Karpas-422 (cell line): Measurements from ENCODE around the gene CYLD. TPM values are rescaled to one million over a fixed set of nuclear protein-coding genes. Genes with fewer than 3 reads are reported as not detected.

Experiments used
- DNase-seq: peaks from one replicate; pipeline ENCODE4 v3.0.0-alpha.2; 2015
- H2AFZ ChIP-seq: fragments of 200-600 bp; sonication (generic); 2 replicates; pipeline ENCODE4 v1.6.1; 2014; ENCODE audit warnings: antibody characterized with exemption, low read length, mixed read lengths
- H3K27ac ChIP-seq: fragments of 200-600 bp; sonication (generic); 2 replicates; pipeline ENCODE4 v1.5.1; 2014; ENCODE audit warnings: mild to moderate bottlenecking, low read length, moderate library complexity
- H3K27me3 ChIP-seq: fragments of 200-600 bp; sonication (generic); 2 replicates; pipeline ENCODE4 v1.6.1; 2014; ENCODE audit warnings: low read length, mixed read lengths
- H3K36me3 ChIP-seq: fragments of 200-600 bp; sonication (generic); 2 replicates; pipeline ENCODE4 v1.6.1; 2014; ENCODE audit warnings: low read length, mixed read lengths; ENCODE audit not compliant: insufficient read depth
- H3K4me1 ChIP-seq: fragments of 200-600 bp; sonication (generic); 2 replicates; pipeline ENCODE4 v1.6.1; 2014; ENCODE audit warnings: mild to moderate bottlenecking, low read length, mixed read lengths
- H3K4me2 ChIP-seq: fragments of 200-600 bp; sonication (generic); 2 replicates; pipeline ENCODE4 v1.6.1; 2014; ENCODE audit warnings: low read length, low read depth, mild to moderate bottlenecking; ENCODE audit not compliant: poor library complexity, severe bottlenecking
- H3K4me3 ChIP-seq: fragments of 200-600 bp; sonication (generic); 2 replicates; pipeline ENCODE4 v1.5.1; 2014; ENCODE audit warnings: mild to moderate bottlenecking, antibody characterized with exemption, low read length, mixed read lengths
- H3K79me2 ChIP-seq: fragments of 200-600 bp; sonication (generic); 2 replicates; pipeline ENCODE4 v1.6.1; 2014; ENCODE audit warnings: mild to moderate bottlenecking, low read length, mixed read lengths
- H3K9ac ChIP-seq: fragments of 200-600 bp; sonication (generic); 2 replicates; pipeline ENCODE4 v1.6.0; 2014; ENCODE audit warnings: low read length
- H3K9me2 ChIP-seq: fragments of 200-600 bp; sonication (generic), shearing (Covaris generic); replicated peaks from 2 replicates; pipeline ENCODE4 v1.6.0; 2014; ENCODE audit warnings: mild to moderate bottlenecking, low read length, moderate library complexity; ENCODE audit not compliant: insufficient read depth
- H3K9me3 ChIP-seq: fragments of 300-700, 200-600 bp; sonication (generic); 2 replicates; pipeline ENCODE4 v1.6.1; 2014; ENCODE audit warnings: low read length, mixed read lengths
- H4K20me1 ChIP-seq: fragments of 200-600 bp; sonication (generic); 2 replicates; pipeline ENCODE4 v1.6.1; 2014; ENCODE audit warnings: mild to moderate bottlenecking, antibody characterized with exemption, low read length, low read depth; ENCODE audit not compliant: insufficient read depth
- total RNA-seq: library from RNA; depleted of rRNA; stranded (reverse); fragments of >200 nt; shearing (Covaris generic); gene quantifications from 2 replicates; pipeline ENCODE4 v1.2.3, GENCODE V29; 2014; ENCODE audit warnings: low replicate concordance

CYLD gene
- total RNA-seq, 1 experiment from 2014 or later = 44.4 TPM

- H3K9me2 ChIP-seq = no peaks in the 10 kb centered on the region
- no peak for DNase-seq
- no peak overlapping the region for H3K9ac ChIP-seq
- H4K20me1 ChIP-seq = no peaks in the 10 kb centered on the region
- no peaks in the 10 kb centered on the region for H3K36me3 ChIP-seq
- H3K27ac ChIP-seq = no peak overlapping the region
- H3K9me3 ChIP-seq = no peaks in the 10 kb centered on the region
- H3K4me3 ChIP-seq = no peak overlapping the region
- H3K79me2 ChIP-seq = no peaks in the 10 kb centered on the region
- peaks cover 5% of the 10 kb centered on the region for H3K4me1 ChIP-seq
- no peak overlapping the region for H2AFZ ChIP-seq
- H3K27me3 ChIP-seq = no peaks in the 10 kb centered on the region
- no peak overlapping the region for H3K4me2 ChIP-seq
Observed at GRCh38 chr16:50822671-50823070, 80.8 kb downstream of the CYLD start.

GRCh38 chr16:50826797-50827316, 85.0 kb downstream of the CYLD start:
- H4K20me1 ChIP-seq = no peaks in the 10 kb centered on the region
- H3K27me3 ChIP-seq = no peaks in the 10 kb centered on the region
- H3K79me2 ChIP-seq = no peaks in the 10 kb centered on the region
- H2AFZ ChIP-seq = no peak overlapping the region
- H3K9ac ChIP-seq = no peak overlapping the region
- DNase-seq = no peak
- H3K4me2 ChIP-seq = no peak overlapping the region
- H3K4me3 ChIP-seq = no peak overlapping the region
- H3K36me3 ChIP-seq = no peaks in the 10 kb centered on the region
- H3K27ac ChIP-seq = no peak overlapping the region
- no peaks in the 10 kb centered on the region for H3K9me3 ChIP-seq
- H3K9me2 ChIP-seq = no peaks in the 10 kb centered on the region
- peaks cover 5% of the 10 kb centered on the region for H3K4me1 ChIP-seq

- Histone ChIP-seq H3K9me2 (no peaks in the 10 kb centered on the region), H3K4me1 (peaks cover 5% of the 10 kb centered on the region), H3K36me3 (no peaks in the 10 kb centered on the region), H3K4me3 (no peak overlapping the region), H3K27me3 (no peaks in the 10 kb centered on the region), H3K9me3 (no peaks in the 10 kb centered on the region), H3K9ac (no peak overlapping the region), H2AFZ (no peak overlapping the region), H3K79me2 (no peaks in the 10 kb centered on the region), H4K20me1 (no peaks in the 10 kb centered on the region), H3K27ac (no peak overlapping the region), H3K4me2 (no peak overlapping the region)
- no peak for DNase-seq
Observed at GRCh38 chr16:50828164-50828702, 86.3 kb downstream of the CYLD start.

GRCh38 chr16:50830698-50831097, 88.8 kb downstream of the CYLD start:
- Histone ChIP-seq H3K9ac (no peak overlapping the region), H4K20me1 (no peaks in the 10 kb centered on the region), H3K27me3 (no peaks in the 10 kb centered on the region), H3K9me2 (no peaks in the 10 kb centered on the region), H3K27ac (no peak overlapping the region), H3K9me3 (no peaks in the 10 kb centered on the region), H2AFZ (no peak overlapping the region), H3K36me3 (no peaks in the 10 kb centered on the region), H3K4me1 (peaks cover under 1% of the 10 kb centered on the region), H3K4me2 (no peak overlapping the region), H3K79me2 (no peaks in the 10 kb centered on the region), H3K4me3 (no peak overlapping the region)
- no peak for DNase-seq

GRCh38 chr16:50831751-50832150, 89.9 kb downstream of the CYLD start:
- Histone ChIP-seq H3K27ac (no peak overlapping the region), H3K9ac (no peak overlapping the region), H3K4me2 (no peak overlapping the region), H3K36me3 (no peaks in the 10 kb centered on the region), H3K79me2 (no peaks in the 10 kb centered on the region), H3K4me1 (no peaks in the 10 kb centered on the region), H3K9me3 (no peaks in the 10 kb centered on the region), H4K20me1 (no peaks in the 10 kb centered on the region), H3K27me3 (no peaks in the 10 kb centered on the region), H3K9me2 (no peaks in the 10 kb centered on the region), H2AFZ (no peak overlapping the region), H3K4me3 (no peak overlapping the region)
- DNase-seq = no peak

GRCh38 chr16:50833929-50834328, 92.0 kb downstream of the CYLD start:
- Histone ChIP-seq H3K27me3 (no peaks in the 10 kb centered on the region), H3K9me3 (no peaks in the 10 kb centered on the region), H3K27ac (no peak overlapping the region), H3K4me1 (no peaks in the 10 kb centered on the region), H3K9me2 (no peaks in the 10 kb centered on the region), H2AFZ (no peak overlapping the region), H3K4me3 (no peak overlapping the region), H4K20me1 (no peaks in the 10 kb centered on the region), H3K4me2 (no peak overlapping the region), H3K79me2 (no peaks in the 10 kb centered on the region), H3K36me3 (no peaks in the 10 kb centered on the region), H3K9ac (no peak overlapping the region)
- DNase-seq = no peak

GRCh38 chr16:50834701-50835100, 92.8 kb downstream of the CYLD start:
- Histone ChIP-seq H4K20me1 (no peaks in the 10 kb centered on the region), H3K9me2 (no peaks in the 10 kb centered on the region), H3K27me3 (no peaks in the 10 kb centered on the region), H3K9ac (no peak overlapping the region), H2AFZ (no peak overlapping the region), H3K79me2 (no peaks in the 10 kb centered on the region), H3K4me3 (no peak overlapping the region), H3K27ac (no peak overlapping the region), H3K9me3 (no peaks in the 10 kb centered on the region), H3K4me2 (no peak overlapping the region), H3K4me1 (no peaks in the 10 kb centered on the region), H3K36me3 (no peaks in the 10 kb centered on the region)
- no peak for DNase-seq

GRCh38 chr16:50835358-50836060, 93.6 kb downstream of the CYLD start:
- Histone ChIP-seq H3K27ac (no peak overlapping the region), H3K9me3 (no peaks in the 10 kb centered on the region), H3K9me2 (no peaks in the 10 kb centered on the region), H3K36me3 (no peaks in the 10 kb centered on the region), H3K4me3 (no peak overlapping the region), H3K79me2 (no peaks in the 10 kb centered on the region), H4K20me1 (no peaks in the 10 kb centered on the region), H3K4me2 (no peak overlapping the region), H3K4me1 (no peaks in the 10 kb centered on the region), H3K9ac (no peak overlapping the region), H3K27me3 (no peaks in the 10 kb centered on the region), H2AFZ (no peak overlapping the region)
- DNase-seq = no peak
